ENCODE measurements around the gene GAS7. TPM values are rescaled to one million over a fixed set of nuclear protein-coding genes. Genes with fewer than 3 reads are reported as not detected.

Gene GAS7
- total RNA-seq, 1 donor, result 8.6 TPM

GRCh38 chr17:10121971-10122707 lies 76.3 kb downstream of the GAS7 start:
- no peak for TF ChIP-seq CTCF (IDR thresholded peaks at IDR 0.05; ENCODE audit: insufficient read depth, low read depth, low read length)
- H3K4me3 ChIP-seq (ENCODE audit: low read depth, low read length), result no peak overlapping the region
- no peak for DNase-seq (ENCODE audit: low read depth)

- TF ChIP-seq CTCF (IDR thresholded peaks at IDR 0.05; ENCODE audit: insufficient read depth, low read depth, low read length), result no peak
- DNase-seq (ENCODE audit: low read depth), result peak; percentile 66
Observed at GRCh38 chr17:10120749-10121148, 77.7 kb downstream of the GAS7 start.

GRCh38 chr17:10120109-10120485 lies 78.3 kb downstream of the GAS7 start:
- DNase-seq (ENCODE audit: low read depth), result no peak
- H3K4me3 ChIP-seq (ENCODE audit: low read depth, low read length), result no peak overlapping the region
- no peak for TF ChIP-seq CTCF (IDR thresholded peaks at IDR 0.05; ENCODE audit: insufficient read depth, low read depth, low read length)

More at GRCh38 chr17:10120749-10121148, 77.7 kb downstream of the GAS7 start:
- no peak overlapping the region for H3K4me3 ChIP-seq (ENCODE audit: low read depth, low read length)

- TF ChIP-seq CTCF (IDR thresholded peaks at IDR 0.05; ENCODE audit: insufficient read depth, low read depth, low read length), result no peak
- no peak overlapping the region for H3K4me3 ChIP-seq (ENCODE audit: low read depth, low read length)
- DNase-seq (ENCODE audit: low read depth), result no peak
Observed at GRCh38 chr17:10119203-10120108, 79.0 kb downstream of the GAS7 start.

GRCh38 chr17:10118788-10119130 lies 79.6 kb downstream of the GAS7 start:
- TF ChIP-seq CTCF (IDR thresholded peaks at IDR 0.05; ENCODE audit: insufficient read depth, low read depth, low read length), result no peak
- H3K4me3 ChIP-seq (ENCODE audit: low read depth, low read length), result no peak overlapping the region
- DNase-seq (ENCODE audit: low read depth), result no peak

- no peak overlapping the region for H3K4me3 ChIP-seq (ENCODE audit: low read depth, low read length)
- TF ChIP-seq CTCF (IDR thresholded peaks at IDR 0.05; ENCODE audit: insufficient read depth, low read depth, low read length), result peak; percentile 3
- peak; percentile 49 for DNase-seq (ENCODE audit: low read depth)
Observed at GRCh38 chr17:10117581-10118001, 80.8 kb downstream of the GAS7 start.
